Small intestine (tissue), 16 donors: ENCODE measurements around the gene DAPK2. TPM values are rescaled to one million over a fixed set of nuclear protein-coding genes. Genes with fewer than 3 reads are reported as not detected.
A peak's percentile ranks its signal among the peaks of the same experiment; 100 is the strongest.

Experiments used
- DNase-seq, 2 donors: peaks; one replicate each; pipeline versions ENCODE4 v3.0.0 to v3.0.0-alpha.2; 2013
- FAIRE-seq: peaks from 2 replicates; lab custom pipeline; 2012; peaks lifted over from hg19 to GRCh38; lab: Jason Lieb, UNC
- H3K27ac ChIP-seq, 3 donors: one replicate each; pipeline ENCODE4 v1.5.1; 2013; ENCODE audit warnings: low read length in 2 of 3, mild to moderate bottlenecking in 2 of 3, control low read depth in 1 of 3, inconsistent platforms in 1 of 3, low read depth in 1 of 3, moderate library complexity in 1 of 3
- H3K27me3 ChIP-seq, 3 donors: one replicate each; pipeline ENCODE4 v1.6.1; 2013; ENCODE audit warnings: low read length in 3 of 3, inconsistent platforms in 1 of 3; ENCODE audit not compliant: control insufficient read depth in 3 of 3, insufficient read depth in 3 of 3
- H3K36me3 ChIP-seq, 3 donors: one replicate each; pipeline ENCODE4 v1.6.1; 2013; ENCODE audit warnings: low read length in 3 of 3, inconsistent platforms in 1 of 3, low read depth in 1 of 3, mild to moderate bottlenecking in 1 of 3, moderate library complexity in 1 of 3; ENCODE audit not compliant: control insufficient read depth in 3 of 3, insufficient read depth in 2 of 3
- H3K4me1 ChIP-seq, 3 donors: one replicate each; pipeline ENCODE4 v1.6.1; 2013; ENCODE audit warnings: low read length in 2 of 3, inconsistent platforms in 1 of 3, low read depth in 1 of 3, mild to moderate bottlenecking in 1 of 3, moderate library complexity in 1 of 3; ENCODE audit not compliant: control insufficient read depth in 3 of 3, insufficient read depth in 2 of 3
- H3K4me3 ChIP-seq, 3 donors: one replicate each; pipeline ENCODE4 v1.5.1; 2013; ENCODE audit warnings: low read length in 3 of 3, control low read depth in 1 of 3, inconsistent platforms in 1 of 3, low read depth in 1 of 3, mild to moderate bottlenecking in 1 of 3, moderate library complexity in 1 of 3
- H3K9me3 ChIP-seq, 2 donors: one replicate each; pipeline ENCODE4 v1.6.1; 2013; ENCODE audit warnings: low read depth in 1 of 2, low read length in 1 of 2; ENCODE audit not compliant: control insufficient read depth in 2 of 2, insufficient read depth in 1 of 2
- whole genome bisulfite sequencing, 3 donors: extraction: QIAGEN DNeasy Blood & Tissue Kit; methylation state at CpG; one replicate each; pipeline ENCODE4 v1.1.7; 2013; 5-methylcytosine and 5-hydroxymethylcytosine counted together
- long read RNA-seq, 10 donors: transcript quantifications; one replicate each; lab custom pipeline, GENCODE V29; 2026
- polyA plus RNA-seq, 4 donors: library from polyadenylated mRNA; stranded (reverse) in 3 of 4; unstranded in 1 of 4; fragments of 200-250 nt in 3 of 4; fragments of 120-200 nt in 1 of 4; gene quantifications; one replicate each; pipeline versions ENCODE4 v1.2.1 to v1.2.3, GENCODE V29; 2013
- donor health status: healthy with polysubstance abuse.
- donor health status: control.
- donor health status: control.
- donor health status: Bipolar disorder and iron deficiency.
- donor health status: healthy.

The DAPK2 gene
- 10 to 100 TPM; 10.3 to 91.6 (median 47.5) TPM for polyA plus RNA-seq
- long read RNA-seq, donor 1, result 0 reads
- long read RNA-seq, donor 2, result 0 reads
- long read RNA-seq, donor 3, partial matches to known transcripts, result 0 of 2 reads
- long read RNA-seq, donor 3, other reads (novel, unspliced or antisense), result 0 of 2 reads
- long read RNA-seq, donor 4, result 0 reads
- long read RNA-seq, donor 5, result 0 reads
- long read RNA-seq, donor 6, result 0 reads
- long read RNA-seq, donor 7, partial matches to known transcripts, result 0 of 1 reads
- long read RNA-seq, donor 7, other reads (novel, unspliced or antisense), result 0 of 1 reads
- long read RNA-seq, donor 8, result 0 reads
- long read RNA-seq, donor 9, result 0 reads
- long read RNA-seq, donor 10, partial matches to known transcripts, result 0 of 1 reads
- long read RNA-seq, donor 10, other reads (novel, unspliced or antisense), result 0 of 1 reads

DNA sequence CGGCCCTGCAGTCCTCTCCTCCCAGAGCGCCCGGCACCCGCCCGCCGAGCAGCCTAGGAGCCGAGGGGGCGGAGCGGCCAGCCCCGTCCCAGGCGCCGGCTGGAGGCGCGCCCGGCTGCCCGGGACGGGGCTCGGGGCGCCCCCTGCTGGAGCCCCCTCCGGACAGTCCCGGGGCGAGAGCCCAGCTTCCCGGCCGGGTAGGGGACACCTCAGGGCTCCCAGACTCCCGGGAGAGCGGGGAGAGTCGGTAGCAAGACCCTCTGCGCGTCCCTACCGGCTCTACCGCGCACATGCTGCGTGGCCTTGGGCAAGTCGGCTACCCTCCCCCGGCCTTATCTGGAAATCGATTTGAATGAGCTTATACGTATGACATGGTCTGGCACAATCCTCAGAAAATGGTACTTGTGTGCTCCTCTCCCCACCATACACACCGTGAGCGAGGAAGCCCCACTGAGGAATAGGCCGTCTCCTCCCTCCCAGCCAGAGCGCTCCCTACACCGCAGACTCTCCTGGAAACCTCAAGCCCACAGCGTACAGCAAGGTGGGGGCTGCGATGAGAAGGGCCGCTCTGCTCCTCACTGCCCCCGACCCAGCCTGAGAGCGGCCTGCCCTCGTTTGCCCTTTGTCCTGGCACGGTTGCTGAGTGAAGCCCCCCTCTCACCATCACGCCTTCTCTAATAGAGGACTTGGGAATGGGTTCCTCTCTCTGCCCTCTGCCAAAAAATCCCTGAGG is at the start of gene DAPK2:
DAPK2 (minus strand) TSS at position 65 of the 733 bp plus-strand sequence. CDS start 6,224 bp downstream, outside the sequence.
- WGBS, 3 donors, result 9 to 18% (median 15%) methylated on average over 33 to 50 of the region's 50 CpGs
- Histone ChIP-seq H3K27me3 (peaks cover 0 to 4% (median 0%) of the 10 kb centered on the region in 3 donors), H3K27ac (peak within 1 kb of the TSS in 2 of 3 donors; percentile 55 to 82), H3K36me3 (no peaks in the 10 kb centered on the region), H3K9me3 (no peaks in the 10 kb centered on the region), H3K4me1 (peaks cover 0 to 27% (median 0%) of the 10 kb centered on the region in 3 donors), H3K4me3 (peak within 1 kb of the TSS; percentile 40 to 90 (median 54))
- FAIRE-seq, result no peak
- peak; percentile 83 to 86 for DNase-seq

DNA sequence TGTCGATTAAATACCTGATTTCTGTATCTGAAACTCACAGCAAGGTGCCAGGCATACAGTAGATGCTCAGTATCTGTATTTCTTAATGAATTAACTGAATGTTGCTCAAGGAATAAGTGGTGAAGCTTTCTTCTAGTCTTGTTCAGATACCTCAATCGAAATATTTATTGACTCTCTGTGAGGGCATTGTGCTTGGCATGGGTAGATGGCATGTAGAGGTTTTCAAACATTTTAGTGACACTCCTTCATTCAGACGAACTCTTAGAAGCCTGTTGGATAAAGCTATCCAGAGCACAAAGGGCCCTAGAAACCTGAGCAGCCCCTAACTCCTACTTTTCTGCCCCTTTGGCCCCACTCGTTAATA is 49.1 kb upstream of the DAPK2 start:
- Histone ChIP-seq H3K4me3 (peak overlapping the region; percentile 2 to 92 (median 83)), H3K9me3 (no peaks in the 10 kb centered on the region), H3K36me3 (peaks cover 0 to 3% (median 0%) of the 10 kb centered on the region in 3 donors), H3K27me3 (no peaks in the 10 kb centered on the region), H3K4me1 (peaks cover 5 to 26% (median 7%) of the 10 kb centered on the region in 3 donors), H3K27ac (peak overlapping the region in 2 of 3 donors; percentile 59 to 86)
- DNase-seq (no peak), FAIRE-seq (no peak)
- 25 to 33% (median 26%) methylated on average over 4 of the region's 4 CpGs for WGBS, 3 donors

GRCh38 chr15:64093627-64094417 is 47.5 kb upstream of the DAPK2 start, which contains the start of gene CIAO2A:
TSS of gene CIAO2A (minus strand) at chr15:64093838. CDS start at chr15:64093768, 70 bp downstream.
- H3K4me1 ChIP-seq, result peaks cover 5 to 26% (median 7%) of the 10 kb centered on the region in 3 donors
- peaks cover 4 to 11% (median 4%) of the 10 kb centered on the region in 3 donors for H3K36me3 ChIP-seq
- peak within 1 kb of the TSS; percentile 85 to 92 (median 89) for H3K27ac ChIP-seq
- 0% methylated on average over 41 of the region's 41 CpGs for WGBS, 3 donors
- peak; percentile 99 to 100 for DNase-seq
- peak; percentile 41 for FAIRE-seq
- H3K9me3 ChIP-seq, result no peaks in the 10 kb centered on the region
- peak within 1 kb of the TSS; percentile 70 to 82 (median 81) for H3K4me3 ChIP-seq
- no peaks in the 10 kb centered on the region for H3K27me3 ChIP-seq

- H3K27me3 ChIP-seq, result no peaks in the 10 kb centered on the region
- H3K27ac ChIP-seq, result peak overlapping the region; percentile 85 to 92 (median 89)
- FAIRE-seq (no peak), DNase-seq (peak; percentile 65 to 76)
- peaks cover 4 to 11% (median 7%) of the 10 kb centered on the region in 3 donors for H3K36me3 ChIP-seq
- H3K9me3 ChIP-seq, result no peaks in the 10 kb centered on the region
- peak overlapping the region; percentile 70 to 82 (median 81) for H3K4me3 ChIP-seq
- 1 to 4% (median 2%) methylated on average over 22 of the region's 22 CpGs for WGBS, 3 donors
- H3K4me1 ChIP-seq, result peaks cover 5 to 26% (median 7%) of the 10 kb centered on the region in 3 donors
Observed at GRCh38 chr15:64092864-64093626, 46.8 kb upstream of the DAPK2 start.

- Histone ChIP-seq H3K9me3 (no peaks in the 10 kb centered on the region), H3K27me3 (no peaks in the 10 kb centered on the region), H3K27ac (peak overlapping the region; percentile 71 to 89 (median 71)), H3K4me3 (peak overlapping the region in 1 of 3 donors; percentile 28), H3K4me1 (peaks cover 4 to 20% (median 6%) of the 10 kb centered on the region in 3 donors), H3K36me3 (peaks cover 4 to 16% (median 8%) of the 10 kb centered on the region in 3 donors)
- no peak for FAIRE-seq
- DNase-seq, result peak; percentile 38 to 48
Observed at GRCh38 chr15:64092075-64092820, 46.0 kb upstream of the DAPK2 start.

- Histone ChIP-seq H3K27me3 (no peaks in the 10 kb centered on the region), H3K27ac (no peak overlapping the region), H3K4me3 (no peak overlapping the region), H3K36me3 (peaks cover 4 to 24% (median 8%) of the 10 kb centered on the region in 3 donors), H3K9me3 (no peaks in the 10 kb centered on the region), H3K4me1 (peaks cover 3 to 20% (median 6%) of the 10 kb centered on the region in 3 donors)
- FAIRE-seq (no peak), DNase-seq (no peak)
- 71 to 80% (median 78%) methylated on average over 3 of the region's 3 CpGs for WGBS, 3 donors
Observed at GRCh38 chr15:64090527-64090926, 44.2 kb upstream of the DAPK2 start.
